WTC11 (cell line): ENCODE data around the gene METTL1.

Experiments
- ATF3 ChIP-seq: sonication (generic); formaldehyde crosslinking; conservative IDR thresholded peaks from 2 replicates; pipeline ENCODE4 v1.8.1; 2022; ENCODE audit warnings: mild to moderate bottlenecking, missing genetic modification reagents
- CREB1 ChIP-seq: sonication (generic); formaldehyde crosslinking; IDR thresholded peaks from 2 replicates; pipeline ENCODE4 v1.8.0; 2023; ENCODE audit warnings: mild to moderate bottlenecking, missing genetic modification reagents
- CTCF ChIP-seq: fragments of 200-600 bp; IDR thresholded peaks from 2 replicates; pipeline ENCODE4 v1.8.0; 2022; ENCODE audit warnings: antibody characterized with exemption
- FOXP1 ChIP-seq: sonication (generic); formaldehyde crosslinking; IDR thresholded peaks from 2 replicates; pipeline ENCODE4 v1.8.0; 2022; ENCODE audit warnings: missing genetic modification reagents, mild to moderate bottlenecking, moderate library complexity, borderline replicate concordance
- IRF1 ChIP-seq: sonication (generic); formaldehyde crosslinking; IDR thresholded peaks from 2 replicates; pipeline ENCODE4 v1.8.0; 2023; ENCODE audit warnings: missing genetic modification reagents
- JUN ChIP-seq: sonication (generic); formaldehyde crosslinking; IDR thresholded peaks from 2 replicates; pipeline ENCODE4 v1.8.0; 2023; ENCODE audit warnings: mild to moderate bottlenecking, missing genetic modification reagents
- NFYB ChIP-seq: sonication (generic); formaldehyde crosslinking; conservative IDR thresholded peaks from 2 replicates; pipeline ENCODE4 v1.8.0; 2022; ENCODE audit warnings: low read depth, missing genetic modification reagents
- NR2C2 ChIP-seq: sonication (generic); formaldehyde crosslinking; IDR thresholded peaks from 2 replicates; pipeline ENCODE4 v1.8.0; 2022; ENCODE audit warnings: mild to moderate bottlenecking, missing genetic modification reagents

- TF ChIP-seq IRF1 (CRISPR knock-in tag) (no peak), CTCF (no peak), FOXP1 (CRISPR knock-in tag) (no peak), CREB1 (CRISPR knock-in tag) (no peak), NFYB (CRISPR knock-in tag) (no peak), JUN (CRISPR knock-in tag) (no peak), NR2C2 (CRISPR knock-in tag) (no peak), ATF3 (CRISPR knock-in tag) (no peak)
Observed at GRCh38 chr12:57722716-57723629, 48.9 kb downstream of the METTL1 start.
